Activated CD4-positive, alpha-beta T cell treated with anti-CD3 and anti-CD28 coated beads, Interleukin-2, Interleukin-4, amounts not matched to agents 100 ng/mL and 50 ng/mL, durations not matched to agents 16 hours and 8 hours (primary cell): ENCODE data around the gene ITGB1BP2.
"Not testable (repeated sequence)": the region's sequence is repeated elsewhere in the genome, so short reads cannot be mapped to it uniquely, and the experiment has no call there.

Experiments
- DNase-seq: peaks from one replicate; pipeline ENCODE4 v3.0.0-alpha.2; 2020; ENCODE audit warnings: low spot score

Gene ITGB1BP2

DNA sequence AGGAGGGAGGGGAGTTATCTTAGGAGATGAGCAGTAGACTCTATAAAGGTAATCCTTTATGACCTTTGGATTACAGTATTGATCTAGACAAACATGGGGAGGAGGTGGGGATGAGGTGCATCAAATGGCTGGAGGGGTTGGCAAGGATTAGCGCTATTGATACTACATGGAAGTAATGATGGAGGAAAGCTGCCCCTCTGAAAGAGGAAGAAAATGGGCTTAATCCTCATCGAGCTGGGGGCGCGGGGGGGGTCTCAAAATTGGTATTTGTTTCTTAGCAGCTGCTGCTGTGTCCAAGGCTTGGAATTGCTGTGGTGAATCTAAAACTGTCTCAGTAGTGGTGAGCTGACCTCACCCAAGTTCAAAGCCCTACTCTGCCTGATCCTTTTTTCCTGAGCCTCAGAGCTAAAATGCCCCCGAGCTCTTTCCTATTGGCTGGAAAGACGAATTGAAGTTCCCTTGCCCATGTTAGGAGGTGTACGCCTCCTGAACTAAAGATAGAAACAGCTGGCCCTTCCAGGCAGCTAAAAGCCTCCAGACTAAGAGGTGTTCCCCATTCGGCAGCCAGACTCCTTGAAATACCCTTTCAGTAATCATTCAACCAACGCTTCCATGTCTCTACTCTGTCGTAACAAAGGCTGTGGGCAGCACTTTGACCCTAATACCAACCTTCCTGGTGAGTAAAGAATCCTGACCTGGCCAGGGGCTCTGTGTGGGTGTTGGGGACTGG lies at the start of gene ITGB1BP2:
TSS of gene ITGB1BP2 (plus strand) at position 556 of the 730 bp plus-strand sequence. CDS start at position 613, 57 bp downstream.
- no peak for DNase-seq

DNA sequence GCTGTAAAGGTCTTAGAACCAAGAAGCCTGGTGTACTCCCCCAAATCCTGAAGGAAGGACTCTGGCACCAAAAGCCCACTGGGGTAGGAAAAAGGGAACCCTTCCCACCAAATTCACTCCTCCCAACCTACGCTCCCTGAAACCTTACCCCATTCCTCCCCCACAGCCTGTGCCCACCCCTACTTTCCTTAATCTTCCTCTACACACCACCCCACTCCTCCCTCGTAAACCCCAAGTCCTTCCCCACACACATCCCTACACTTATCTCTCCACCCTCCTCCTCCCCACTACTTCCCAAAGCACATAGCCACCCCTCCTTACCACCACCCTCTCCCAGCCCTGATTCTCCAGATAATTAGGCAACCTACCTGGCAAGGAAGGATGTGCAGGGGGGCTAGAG lies 49.3 kb upstream of the ITGB1BP2 start:
- no peak for DNase-seq

DNA sequence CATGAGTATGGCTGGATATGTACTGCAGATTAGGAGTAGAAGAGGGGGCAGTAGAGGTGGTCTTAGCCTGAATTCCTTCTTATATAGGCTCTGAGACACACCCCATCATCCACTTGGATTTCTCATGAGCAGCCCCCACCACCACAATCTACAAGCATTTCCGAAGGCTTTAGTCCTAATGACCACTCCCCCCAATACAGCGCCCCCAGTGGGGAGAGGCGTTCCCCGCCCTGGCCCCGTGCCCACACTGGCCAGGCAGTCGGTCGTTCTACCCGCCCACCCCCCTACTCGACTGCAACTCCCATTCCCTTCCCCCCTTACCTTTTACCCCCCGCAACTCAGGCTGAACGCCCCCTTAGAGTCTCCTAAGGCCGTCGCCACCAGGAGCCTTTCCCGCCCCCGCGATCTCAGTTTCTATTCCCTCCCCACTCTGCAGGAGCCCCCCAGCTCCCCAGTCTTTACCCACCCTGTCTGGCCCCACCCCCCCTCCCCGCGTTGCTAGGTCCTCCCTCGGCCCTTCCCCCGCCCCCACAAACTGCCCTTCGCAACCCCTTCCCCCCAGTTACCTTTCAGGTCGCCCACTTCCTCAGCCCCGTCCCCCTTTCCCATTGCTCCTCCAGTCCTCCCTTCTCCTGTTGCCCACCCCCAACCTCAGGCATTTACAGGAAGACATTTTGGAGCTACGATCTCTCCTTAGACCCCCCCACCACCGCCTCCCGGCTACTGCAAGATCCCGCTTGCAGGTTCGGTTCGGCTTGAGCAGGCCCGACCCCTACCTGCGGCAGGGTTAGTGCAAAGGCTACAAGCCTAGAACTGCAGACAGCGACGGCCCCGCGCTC lies 48.1 kb upstream of the ITGB1BP2 start:
- DNase-seq = peak; percentile 39

DNA sequence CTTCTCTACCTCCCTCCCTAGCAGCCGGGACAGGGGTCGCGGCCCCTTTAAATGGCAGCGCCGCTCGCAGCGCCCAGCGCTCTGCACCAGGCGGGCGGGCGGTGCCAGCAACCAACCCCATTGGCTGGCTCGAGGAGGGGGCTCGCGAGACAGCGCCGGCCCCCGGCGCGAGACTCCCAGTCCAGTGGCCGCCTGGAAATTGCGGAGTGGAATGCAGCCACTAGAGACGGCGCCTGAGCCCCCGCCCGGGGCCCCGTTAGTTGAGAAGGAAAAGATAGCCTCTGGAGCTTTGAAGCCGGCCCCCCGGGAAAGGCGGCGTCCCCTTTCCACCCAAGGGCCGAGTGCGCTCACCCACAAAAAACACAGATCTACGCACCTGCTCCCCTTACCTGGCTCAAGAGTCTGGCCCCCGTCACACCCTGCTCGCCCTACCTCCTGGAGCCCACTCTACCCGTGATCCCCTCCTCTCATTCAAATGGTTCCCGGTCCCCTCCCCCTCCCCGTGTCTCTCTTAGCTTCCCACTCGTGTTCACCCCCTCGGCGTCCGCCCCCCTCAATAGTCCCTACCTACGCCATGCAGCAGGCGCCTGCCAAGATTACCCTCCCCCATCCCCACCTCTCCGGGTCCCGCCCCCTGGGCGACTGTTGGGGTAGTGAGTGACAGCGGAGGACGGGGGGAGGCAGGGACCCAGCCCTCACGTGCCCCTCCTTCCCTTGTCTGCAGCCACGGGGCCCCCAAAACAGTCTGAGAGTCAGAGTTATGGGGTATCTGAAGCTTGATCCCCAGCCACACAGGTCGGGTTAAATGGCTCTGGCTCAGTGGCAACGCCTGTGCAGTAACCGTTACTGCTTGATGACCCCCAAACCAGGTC lies 47.2 kb upstream of the ITGB1BP2 start, which contains the start of gene ZMYM3:
TSS of gene ZMYM3 (minus strand) at position 49 of the 872 bp plus-strand sequence. CDS start 885 bp downstream, outside the sequence.
- DNase-seq = peak; percentile 79

DNA sequence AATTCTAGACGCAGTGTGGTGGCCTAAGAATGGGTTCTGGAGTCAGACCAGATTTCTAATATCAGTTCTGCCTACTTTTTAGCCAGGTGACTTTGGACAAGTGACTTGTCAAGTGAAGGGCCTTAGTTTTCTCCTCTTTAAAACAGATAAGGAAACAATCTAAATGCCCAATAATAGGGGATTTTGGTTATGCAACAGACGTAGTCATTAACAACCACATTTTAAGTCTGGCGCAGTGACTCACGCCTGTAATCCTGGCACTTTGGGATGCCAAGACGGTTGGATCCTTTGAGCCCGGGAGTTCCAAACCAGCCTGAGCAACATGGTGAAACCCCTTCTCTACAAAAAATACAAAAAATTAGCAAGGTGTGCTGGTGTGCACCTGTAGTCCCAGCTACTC lies 45.5 kb upstream of the ITGB1BP2 start:
- DNase-seq = no peak

DNA sequence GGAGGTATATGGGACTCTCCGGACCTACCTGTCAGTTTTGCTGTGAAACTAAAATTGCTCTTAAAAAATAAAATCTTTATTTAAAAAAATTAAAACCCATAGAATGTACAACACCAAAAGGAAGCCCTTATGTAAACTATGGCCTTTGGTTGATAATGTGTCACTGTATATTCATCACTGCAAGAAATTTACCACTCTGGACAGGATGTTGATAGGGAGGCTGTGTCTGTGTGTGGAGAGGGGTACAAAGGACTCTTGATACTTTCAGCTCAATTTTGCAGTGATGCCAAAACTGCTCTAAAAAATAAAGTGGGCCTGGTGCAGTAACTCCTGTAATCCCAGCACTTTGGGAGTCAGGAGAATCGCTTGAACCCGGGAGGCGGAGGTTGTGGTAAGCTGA lies 44.7 kb upstream of the ITGB1BP2 start:
- no peak for DNase-seq

DNA sequence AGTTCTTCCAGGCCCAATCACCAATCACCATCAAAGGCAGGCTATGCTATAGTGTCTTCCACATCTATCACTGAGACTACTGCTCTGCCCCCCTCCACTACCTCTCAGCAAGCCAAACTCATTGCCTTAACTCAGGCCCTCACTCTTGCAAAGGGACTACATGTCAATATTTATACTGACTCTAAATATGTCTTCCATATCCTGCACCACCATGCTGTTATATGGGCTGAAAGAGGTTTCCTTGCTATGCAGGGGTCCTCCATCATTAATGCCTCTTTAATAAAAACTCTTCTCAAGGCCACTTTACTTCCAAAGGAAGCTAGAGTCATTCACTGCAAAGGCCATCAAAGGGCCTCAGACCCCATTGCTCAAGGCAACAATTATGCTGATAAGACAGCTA lies 32.9 kb upstream of the ITGB1BP2 start:
- DNase-seq = not testable (repeated sequence)

DNA sequence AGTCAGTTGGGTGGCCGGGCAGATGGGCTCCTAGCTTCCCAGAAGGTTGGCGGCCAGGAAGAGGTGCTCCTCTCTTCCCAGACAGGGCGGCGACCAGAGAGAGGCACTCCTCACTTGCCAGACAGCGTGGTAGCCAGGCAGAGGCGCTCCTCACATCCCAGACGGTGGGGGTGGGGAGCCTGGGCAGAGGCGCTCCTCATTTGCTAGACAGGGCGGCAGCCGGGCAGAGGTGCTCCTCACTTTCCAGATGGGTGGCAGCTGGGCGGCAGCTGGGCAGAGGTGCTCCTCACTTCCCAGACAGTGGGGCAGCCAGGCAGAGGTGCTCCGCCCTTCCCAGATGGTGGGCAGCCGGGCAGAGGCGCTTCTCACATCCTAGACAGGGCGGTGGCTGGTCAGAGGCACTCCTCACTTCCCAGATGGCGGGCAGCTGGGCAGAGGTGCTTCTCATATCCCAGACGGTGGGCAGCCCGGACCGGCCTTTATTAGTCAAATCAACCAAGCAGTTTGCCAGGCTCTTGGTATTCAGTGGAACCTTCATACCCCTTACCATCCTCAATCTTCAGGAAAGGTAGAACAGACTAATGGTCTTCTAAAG lies 31.7 kb upstream of the ITGB1BP2 start:
- no peak for DNase-seq

DNA sequence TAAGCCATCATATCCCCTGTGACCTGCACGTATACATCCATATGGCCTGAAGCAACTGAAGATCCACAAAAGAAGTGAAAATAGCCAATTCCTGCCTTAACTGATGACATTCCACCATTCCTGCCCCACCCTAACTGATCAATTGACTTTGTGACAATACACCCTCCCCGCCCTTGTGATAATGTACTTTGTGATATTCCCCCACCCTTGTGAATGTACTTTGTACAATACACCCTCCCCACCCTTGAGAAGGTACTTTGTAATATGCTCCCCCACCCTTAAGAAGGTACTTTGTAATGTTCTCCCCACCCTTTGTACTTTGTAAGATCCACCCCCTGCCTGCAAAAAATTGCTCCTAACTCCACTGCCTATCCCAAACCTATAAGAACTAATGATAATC lies 29.2 kb upstream of the ITGB1BP2 start:
- not testable (repeated sequence) for DNase-seq

DNA sequence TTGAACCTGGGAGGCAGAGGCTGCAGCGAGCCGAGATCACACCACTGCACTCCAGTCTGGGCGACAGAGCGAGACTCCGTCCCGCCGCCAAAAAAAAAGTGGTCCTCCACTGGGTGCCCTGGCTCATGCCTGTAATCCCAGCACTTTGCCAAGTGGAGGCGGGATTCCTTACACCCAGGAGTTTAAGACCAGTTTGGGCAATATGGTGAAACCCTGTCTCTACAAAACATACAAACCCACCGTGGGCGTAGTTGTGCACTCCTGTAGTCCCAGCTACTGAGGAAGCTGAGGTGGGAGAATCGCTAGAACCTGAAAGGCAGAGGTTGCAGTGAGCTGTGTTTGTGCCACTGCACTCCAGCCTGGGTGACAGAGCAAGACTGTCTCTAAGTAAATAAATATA lies 20.2 kb upstream of the ITGB1BP2 start:
- not testable (repeated sequence) for DNase-seq

DNA sequence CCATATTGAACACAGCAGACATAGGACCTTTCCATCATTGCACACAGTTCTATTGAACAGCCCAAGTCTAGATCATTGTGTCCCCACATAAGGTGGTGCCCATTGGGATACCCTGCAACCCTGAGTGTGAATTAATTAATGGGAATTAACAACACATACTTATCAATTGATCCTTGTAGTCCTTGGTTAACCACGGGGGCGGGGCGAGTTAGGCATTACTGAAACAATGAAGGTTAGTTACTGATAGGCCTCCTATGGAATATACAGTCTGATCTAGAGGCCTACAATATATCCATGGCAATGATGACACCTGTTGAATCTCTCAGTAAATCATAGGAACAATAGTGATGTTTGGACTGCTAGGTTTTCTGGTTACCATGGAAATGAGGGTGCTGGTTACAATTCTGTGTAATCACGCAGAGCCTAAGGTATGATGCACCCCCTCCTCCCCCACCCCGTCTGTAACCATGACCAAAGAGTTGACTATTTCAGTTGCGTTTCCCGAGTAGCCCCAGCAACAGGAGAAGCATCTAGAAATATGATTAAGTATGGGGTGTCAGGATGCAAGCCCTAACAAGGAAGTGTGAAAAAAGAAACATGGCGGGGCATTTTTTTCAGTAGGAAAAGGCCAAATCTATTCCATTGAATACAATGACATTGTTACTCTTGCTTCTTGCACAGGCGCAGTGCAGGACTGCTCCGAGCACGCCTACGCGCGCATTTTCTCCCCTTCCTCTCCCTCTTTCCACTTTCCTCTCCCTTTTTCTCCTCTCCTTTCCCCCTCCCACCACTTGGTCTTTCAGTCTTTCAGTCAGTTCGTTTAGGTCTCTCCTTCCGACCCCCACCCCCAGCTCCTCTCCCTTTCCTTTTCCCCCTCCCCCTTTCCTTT lies 18.8 kb upstream of the ITGB1BP2 start:
- DNase-seq = peak; percentile 57

DNA sequence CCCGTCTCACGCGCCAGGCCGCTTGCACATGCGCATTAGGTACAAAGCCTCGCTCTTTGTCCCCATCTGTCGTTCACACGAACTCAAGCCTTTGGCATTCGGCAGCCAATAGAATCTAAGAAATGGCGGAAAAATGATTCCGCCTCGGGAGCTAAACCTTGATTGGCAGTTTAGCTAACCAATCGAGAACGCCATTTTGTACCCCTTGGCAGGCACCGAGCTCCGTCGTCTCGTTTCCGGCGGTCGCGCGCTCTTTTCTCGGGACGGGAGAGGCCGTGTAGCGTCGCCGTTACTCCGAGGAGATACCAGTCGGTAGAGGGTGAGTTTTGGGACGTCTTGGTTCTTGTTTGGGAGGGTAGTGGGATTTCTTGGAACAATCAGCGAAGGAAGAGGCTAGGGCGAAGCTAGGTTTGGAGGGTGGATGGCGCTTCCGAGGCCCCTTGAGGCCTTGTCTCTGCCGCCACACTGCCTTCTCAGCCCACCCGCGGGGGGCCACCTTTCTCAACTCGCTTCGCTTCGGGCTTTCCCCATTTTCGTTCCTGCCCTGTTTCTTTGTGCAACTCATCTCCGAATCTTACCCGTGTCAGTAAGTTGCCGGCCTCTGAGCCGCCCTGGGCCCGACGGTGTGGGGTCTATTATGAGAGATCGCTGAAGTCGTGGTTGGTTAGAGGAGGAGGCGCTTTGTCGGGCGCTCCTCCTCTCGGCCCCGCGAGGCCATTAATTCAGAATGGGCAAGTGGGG lies 18.0 kb upstream of the ITGB1BP2 start, which contains the start of gene NONO:
TSS of gene NONO (plus strand) at position 233 of the 741 bp plus-strand sequence. CDS start 7,003 bp downstream, outside the sequence.
- peak; percentile 96 for DNase-seq

DNA sequence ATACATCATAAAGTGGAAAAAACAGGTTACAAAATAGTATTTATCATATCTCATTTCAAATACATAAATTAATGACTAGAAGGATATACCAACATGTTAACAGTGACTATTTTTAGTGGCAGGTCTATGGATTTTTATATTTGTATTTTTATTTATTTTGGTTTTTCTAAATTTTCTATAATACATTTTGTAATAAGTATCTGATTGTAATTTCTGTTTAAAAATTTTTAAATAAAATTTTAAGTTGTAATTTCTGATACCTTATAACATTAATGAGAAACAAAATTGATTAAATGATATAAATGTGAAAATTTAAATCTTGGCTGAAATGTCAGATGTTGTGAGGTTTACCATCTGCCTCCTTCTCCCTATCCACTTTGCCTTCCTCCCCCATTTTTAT lies 15.6 kb upstream of the ITGB1BP2 start:
- no peak for DNase-seq

DNA sequence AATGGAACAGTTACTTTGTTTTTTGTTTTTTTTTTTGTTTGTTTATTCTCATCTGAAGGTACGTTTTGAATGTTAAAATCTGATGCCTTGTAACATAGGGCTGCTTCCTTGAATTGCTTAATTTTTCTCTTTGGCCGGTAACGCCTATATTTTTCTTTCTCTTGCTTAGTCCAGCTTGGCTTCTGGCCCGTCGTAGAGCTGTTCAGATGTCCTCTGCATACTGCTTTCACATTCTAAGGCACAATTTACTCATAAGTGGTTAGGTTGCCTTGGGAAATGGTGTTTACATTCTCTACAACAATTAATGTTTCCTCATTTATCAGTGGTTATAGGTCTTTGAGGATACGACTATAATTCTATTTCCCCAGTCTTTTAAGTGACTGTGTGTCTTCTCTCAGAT lies 10.2 kb upstream of the ITGB1BP2 start:
- no peak for DNase-seq

DNA sequence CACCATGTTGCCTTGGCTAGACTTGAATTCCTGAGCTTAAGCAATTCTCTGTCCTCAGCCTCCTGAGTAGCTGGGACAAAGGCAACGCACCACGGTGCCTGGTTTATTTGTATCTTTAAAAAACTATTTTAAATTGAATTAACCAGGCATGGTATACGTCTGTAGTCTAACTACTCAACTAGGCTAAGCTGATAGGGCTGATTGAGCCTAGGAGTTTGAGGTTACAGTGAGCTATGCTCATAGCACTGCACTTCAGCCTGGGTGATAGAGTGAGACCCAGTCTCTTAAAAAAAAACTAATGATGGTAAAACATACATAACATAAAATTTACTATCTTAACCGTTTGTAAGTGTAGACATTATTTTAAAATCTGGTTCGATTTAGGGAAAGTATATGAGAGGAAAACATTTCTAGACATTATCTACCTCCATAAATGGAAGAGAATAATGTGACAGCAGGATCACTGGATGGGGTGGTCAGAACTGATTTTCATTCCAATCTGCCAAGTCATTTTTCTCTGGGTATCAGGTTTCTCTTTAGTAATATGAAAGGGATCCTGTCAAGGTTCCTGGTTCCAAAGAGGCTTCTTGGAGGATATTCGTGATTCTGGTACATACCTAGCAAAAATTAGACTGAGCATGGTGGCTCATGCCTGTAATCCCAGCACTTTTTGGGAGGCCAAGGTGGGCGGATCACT lies 8.7 kb upstream of the ITGB1BP2 start:
- no peak for DNase-seq

DNA sequence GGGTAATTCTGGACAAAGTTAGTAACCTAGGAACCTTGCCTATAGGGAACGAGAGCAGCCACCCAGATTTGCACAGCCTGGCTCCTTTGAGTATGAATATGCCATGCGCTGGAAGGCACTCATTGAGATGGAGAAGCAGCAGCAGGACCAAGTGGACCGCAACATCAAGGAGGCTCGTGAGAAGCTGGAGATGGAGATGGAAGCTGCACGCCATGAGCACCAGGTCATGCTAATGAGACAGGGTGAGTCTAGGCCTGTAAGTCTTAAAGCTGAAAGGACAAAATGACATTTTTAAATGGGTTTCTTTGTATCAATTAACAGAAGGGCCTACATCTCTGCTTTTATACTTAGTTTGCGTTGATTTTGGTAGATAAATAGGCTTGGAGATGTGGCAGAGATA lies 4.7 kb upstream of the ITGB1BP2 start:
- DNase-seq = no peak

DNA sequence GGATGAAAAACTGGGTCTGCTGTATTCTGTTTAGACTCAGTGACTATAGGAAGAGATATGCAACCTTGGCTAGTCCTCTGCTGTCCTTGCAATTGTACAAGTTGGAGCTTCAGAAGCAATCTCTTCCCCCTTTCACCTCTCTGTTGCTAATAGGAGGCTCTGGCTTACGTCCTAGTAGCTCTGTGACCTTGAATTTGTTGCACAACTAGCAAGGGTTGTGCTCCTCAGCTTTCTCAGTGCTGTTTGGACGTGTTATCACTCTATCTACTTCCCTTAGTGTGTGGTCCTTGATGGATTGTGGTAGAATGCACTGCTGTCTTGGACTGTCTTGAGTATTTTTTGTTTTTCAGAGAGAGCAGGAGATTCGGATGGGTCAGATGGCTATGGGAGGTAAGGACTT lies 3.4 kb upstream of the ITGB1BP2 start:
- no peak for DNase-seq

DNA sequence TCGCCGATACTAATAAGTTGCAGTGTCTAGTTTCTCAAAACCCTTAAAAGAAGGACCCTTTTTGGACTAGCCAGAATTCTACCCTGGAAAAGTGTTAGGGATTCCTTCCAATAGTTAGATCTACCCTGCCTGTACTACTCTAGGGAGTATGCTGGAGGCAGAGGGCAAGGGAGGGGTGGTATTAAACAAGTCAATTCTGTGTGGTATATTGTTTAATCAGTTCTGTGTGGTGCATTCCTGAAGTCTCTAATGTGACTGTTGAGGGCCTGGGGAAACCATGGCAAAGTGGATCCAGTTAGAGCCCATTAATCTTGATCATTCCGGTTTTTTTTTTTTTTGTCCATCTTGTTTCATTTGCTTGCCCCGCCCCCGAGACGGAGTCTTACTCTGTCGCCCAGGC lies 1.5 kb upstream of the ITGB1BP2 start:
- DNase-seq = not testable (repeated sequence)

DNA sequence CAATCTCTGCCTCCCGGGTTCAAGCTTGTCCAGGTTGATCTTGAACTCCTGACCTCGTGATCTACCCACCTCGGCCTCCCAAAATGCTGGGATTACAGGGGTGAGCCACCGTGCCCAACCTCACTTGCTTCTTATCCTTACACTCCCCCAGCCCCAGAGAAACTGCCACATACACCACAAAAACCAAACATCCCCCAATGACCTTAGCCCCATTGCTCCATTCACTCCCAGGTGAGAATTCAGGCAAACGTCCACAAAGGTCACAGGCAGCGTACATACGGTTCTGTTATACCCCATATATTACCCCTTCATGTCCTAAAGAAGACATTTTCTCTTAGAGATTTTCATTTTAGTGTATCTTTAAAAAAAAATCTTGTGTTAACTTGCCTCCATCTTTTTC lies 1.1 kb upstream of the ITGB1BP2 start:
- not testable (repeated sequence) for DNase-seq
